DMS114 treated with DMSO at 0.1 percent for 48 hours (cell line): ENCODE results near the gene SETD1B.
"Not testable (repeated sequence)": the region's sequence is repeated elsewhere in the genome, so short reads cannot be mapped to it uniquely, and the experiment has no call there.

ENCODE experiments used
- DNase-seq: peaks from one replicate; lab custom pipeline; 2025; ENCODE audit not compliant: unreplicated experiment; lab: John Stamatoyannopoulos, UW

SETD1B gene

GRCh38 chr12:121845701-121846100, 41.9 kb downstream of the SETD1B start:
- no peak for DNase-seq

GRCh38 chr12:121849211-121849610, 45.4 kb downstream of the SETD1B start:
- no peak for DNase-seq

GRCh38 chr12:121849665-121850064, 45.9 kb downstream of the SETD1B start:
- no peak for DNase-seq

- DNase-seq = not testable (repeated sequence)
Measured at GRCh38 chr12:121852392-121852791, 48.6 kb downstream of the SETD1B start.

GRCh38 chr12:121857322-121858246, 53.8 kb downstream of the SETD1B start:
- DNase-seq = no peak

- no peak for DNase-seq
Measured at GRCh38 chr12:121858318-121858661, 54.5 kb downstream of the SETD1B start.

- DNase-seq = no peak
Measured at GRCh38 chr12:121858662-121859572, 55.1 kb downstream of the SETD1B start, which contains the start of gene HPD. TSS of gene HPD (minus strand) at chr12:121858859. CDS start at chr12:121858823, 36 bp downstream.

- DNase-seq = no peak
Measured at GRCh38 chr12:121860257-121860656, 56.4 kb downstream of the SETD1B start.

GRCh38 chr12:121860699-121861098, 56.9 kb downstream of the SETD1B start:
- not testable (repeated sequence) for DNase-seq

- no peak for DNase-seq
Measured at GRCh38 chr12:121861636-121862254, 57.9 kb downstream of the SETD1B start.

- no peak for DNase-seq
Measured at GRCh38 chr12:121866331-121866730, 62.5 kb downstream of the SETD1B start.

GRCh38 chr12:121869229-121869628, 65.4 kb downstream of the SETD1B start:
- DNase-seq = not testable (repeated sequence)

GRCh38 chr12:121871467-121871866, 67.7 kb downstream of the SETD1B start:
- DNase-seq = no peak

- DNase-seq = no peak
Measured at GRCh38 chr12:121872546-121873215, 68.9 kb downstream of the SETD1B start.

- no peak for DNase-seq
Measured at GRCh38 chr12:121873216-121873569, 69.4 kb downstream of the SETD1B start.

GRCh38 chr12:121874071-121874470, 70.3 kb downstream of the SETD1B start:
- DNase-seq = no peak

- no peak for DNase-seq
Measured at GRCh38 chr12:121875582-121875981, 71.8 kb downstream of the SETD1B start.

- not testable (repeated sequence) for DNase-seq
Measured at GRCh38 chr12:121876080-121876447, 72.3 kb downstream of the SETD1B start.
